SU-DHL-6 (cell line): ENCODE measurements around the gene STK39.

ENCODE experiments used
- EZH2phosphoT487 ChIP-seq: fragments of 200-600 bp; sonication (generic), shearing (Covaris generic); conservative IDR thresholded peaks from 2 replicates; pipeline ENCODE4 v1.6.1; 2018; ENCODE audit warnings: mild to moderate bottlenecking, antibody characterized with exemption, low read length, moderate library complexity, mixed read lengths
- TF ChIP-seq, protein P1 (sequence below): fragments of 200-600 bp; sonication (generic); IDR thresholded peaks from one replicate; pipeline ENCODE4 v1.5.1; 2017; ENCODE audit warnings: antibody characterized with exemption, mild to moderate bottlenecking, low read length, moderate library complexity; ENCODE audit not compliant: insufficient read depth, poor library complexity, severe bottlenecking

DNA sequence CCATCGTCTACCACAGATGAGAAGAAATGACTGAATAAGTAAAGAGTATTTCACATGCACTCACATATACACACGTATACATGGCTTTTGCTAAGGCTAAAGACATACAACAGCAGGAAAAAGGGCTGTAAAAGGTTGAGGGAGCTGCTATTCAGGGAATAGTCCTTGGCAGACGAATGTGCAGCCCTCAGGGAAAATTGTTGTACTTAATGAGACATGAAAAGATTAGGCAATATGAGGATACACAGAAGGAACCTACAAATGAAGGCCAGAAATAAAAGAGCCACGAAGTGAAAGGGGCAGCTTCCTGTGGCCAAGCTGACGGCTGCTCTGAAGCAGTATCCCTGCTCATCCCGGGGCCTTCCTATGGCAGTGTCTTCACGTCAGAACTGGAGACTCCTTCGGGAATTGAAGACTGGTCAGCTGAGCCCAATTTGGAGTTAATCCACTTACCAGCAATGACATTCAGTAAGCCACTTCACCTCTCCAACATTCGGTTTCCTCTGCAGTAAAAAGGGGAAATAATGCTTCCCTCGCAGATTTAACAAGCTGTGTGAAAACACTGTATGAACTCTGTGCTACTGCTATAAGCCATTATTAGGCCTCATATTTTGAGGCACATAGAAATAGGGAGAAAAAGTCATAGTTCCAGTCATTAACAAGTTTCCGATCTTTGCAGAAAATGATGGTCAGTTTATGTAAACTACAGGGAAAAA is 221.8 kb downstream of the STK39 start:
- TF ChIP-seq, protein P1, sequence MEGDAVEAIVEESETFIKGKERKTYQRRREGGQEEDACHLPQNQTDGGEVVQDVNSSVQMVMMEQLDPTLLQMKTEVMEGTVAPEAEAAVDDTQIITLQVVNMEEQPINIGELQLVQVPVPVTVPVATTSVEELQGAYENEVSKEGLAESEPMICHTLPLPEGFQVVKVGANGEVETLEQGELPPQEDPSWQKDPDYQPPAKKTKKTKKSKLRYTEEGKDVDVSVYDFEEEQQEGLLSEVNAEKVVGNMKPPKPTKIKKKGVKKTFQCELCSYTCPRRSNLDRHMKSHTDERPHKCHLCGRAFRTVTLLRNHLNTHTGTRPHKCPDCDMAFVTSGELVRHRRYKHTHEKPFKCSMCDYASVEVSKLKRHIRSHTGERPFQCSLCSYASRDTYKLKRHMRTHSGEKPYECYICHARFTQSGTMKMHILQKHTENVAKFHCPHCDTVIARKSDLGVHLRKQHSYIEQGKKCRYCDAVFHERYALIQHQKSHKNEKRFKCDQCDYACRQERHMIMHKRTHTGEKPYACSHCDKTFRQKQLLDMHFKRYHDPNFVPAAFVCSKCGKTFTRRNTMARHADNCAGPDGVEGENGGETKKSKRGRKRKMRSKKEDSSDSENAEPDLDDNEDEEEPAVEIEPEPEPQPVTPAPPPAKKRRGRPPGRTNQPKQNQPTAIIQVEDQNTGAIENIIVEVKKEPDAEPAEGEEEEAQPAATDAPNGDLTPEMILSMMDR, result no peak
- TF ChIP-seq EZH2phosphoT487, result no peak
